Neural progenitor cell (in vitro differentiated cells): Measurements from ENCODE around the gene RAMP3. TPM values are rescaled to one million over a fixed set of nuclear protein-coding genes. Genes with fewer than 3 reads are reported as not detected.

Source experiments
- DNase-seq: peaks from one replicate; pipeline ENCODE4 v3.0.0-alpha.2; 2016; ENCODE audit warnings: low spot score
- H2AFZ ChIP-seq: fragments of 200-600 bp; sonication (generic); replicated peaks from 2 replicates; pipeline ENCODE4 v1.6.1; 2016; ENCODE audit warnings: antibody characterized with exemption
- H3F3A ChIP-seq: fragments of 200-600 bp; sonication (generic); 2 replicates; pipeline ENCODE4 v1.6.1; 2016; ENCODE audit warnings: antibody characterized with exemption, low read depth
- H3K27ac ChIP-seq: fragments of 200-600 bp; sonication (generic); 2 replicates; pipeline ENCODE4 v1.5.1; 2016; ENCODE audit warnings: mild to moderate bottlenecking
- H3K27me3 ChIP-seq: fragments of 200-600 bp; sonication (generic); 2 replicates; pipeline ENCODE4 v1.6.1; 2016; ENCODE audit warnings: mild to moderate bottlenecking, moderate library complexity
- H3K36me3 ChIP-seq: fragments of 200-600 bp; sonication (generic); 2 replicates; pipeline ENCODE4 v1.5.1; 2016
- H3K4me1 ChIP-seq: fragments of 200-600 bp; sonication (generic); 2 replicates; pipeline ENCODE4 v1.6.1; 2016; ENCODE audit warnings: mixed run types
- H3K4me2 ChIP-seq: fragments of 200-600 bp; sonication (generic); 2 replicates; pipeline ENCODE4 v1.6.1; 2016
- H3K4me3 ChIP-seq: fragments of 200-600 bp; sonication (generic); 2 replicates; pipeline ENCODE4 v1.5.1; 2016
- H3K79me2 ChIP-seq: fragments of 200-600 bp; sonication (generic); 2 replicates; pipeline ENCODE4 v1.6.1; 2016; ENCODE audit warnings: low read depth
- H3K9ac ChIP-seq: fragments of 200-600 bp; sonication (generic); 2 replicates; pipeline ENCODE4 v1.6.1; 2016
- H3K9me3 ChIP-seq: fragments of 200-600 bp; sonication (generic); 2 replicates; pipeline ENCODE4 v1.5.1; 2016; ENCODE audit warnings: low read depth
- H4K20me1 ChIP-seq: fragments of 200-600 bp; sonication (generic); 2 replicates; pipeline ENCODE4 v1.6.1; 2016; ENCODE audit warnings: low read depth
- H3K27ac Mint-ChIP-seq: 3 replicates; pipeline ENCODE4 v1.8.0; 2021; ENCODE audit warnings: mixed read lengths
- H3K27me3 Mint-ChIP-seq: 2 replicates; pipeline ENCODE4 v1.8.0; 2022; ENCODE audit warnings: low read depth, mild to moderate bottlenecking, inconsistent platforms, moderate library complexity, mixed read lengths; ENCODE audit not compliant: insufficient read depth
- H3K36me3 Mint-ChIP-seq: 3 replicates; pipeline ENCODE4 v1.8.0; 2021; ENCODE audit warnings: mixed read lengths
- H3K4me1 Mint-ChIP-seq: 3 replicates; pipeline ENCODE4 v1.8.0; 2021; ENCODE audit warnings: mixed read lengths
- H3K4me3 Mint-ChIP-seq: 3 replicates; pipeline ENCODE4 v1.8.0; 2021; ENCODE audit warnings: mild to moderate bottlenecking, moderate library complexity, mixed read lengths
- H3K9me3 Mint-ChIP-seq: 3 replicates; pipeline ENCODE4 v1.8.0; 2020; ENCODE audit warnings: mixed read lengths
- CTCF ChIP-seq: fragments of 200-600 bp; sonication (generic); IDR thresholded peaks from 2 replicates; pipeline ENCODE4 v1.5.1; 2017; ENCODE audit warnings: antibody characterized with exemption, mild to moderate bottlenecking
- EZH2 ChIP-seq: fragments of 200-600 bp; sonication (generic); IDR thresholded peaks from 2 replicates; pipeline ENCODE4 v1.6.1; 2017; ENCODE audit warnings: antibody characterized with exemption, mild to moderate bottlenecking, moderate library complexity
- EZH2phosphoT487 ChIP-seq: fragments of 200-600 bp; sonication (generic); IDR thresholded peaks from 2 replicates; pipeline ENCODE4 v1.6.1; 2017; ENCODE audit warnings: antibody characterized with exemption
- total RNA-seq: library from RNA; depleted of rRNA; stranded (reverse); fragments of >200 nt; gene quantifications from 2 replicates; pipeline ENCODE4 v1.2.3, GENCODE V29; 2015; ENCODE audit warnings: low replicate concordance

RAMP3 gene
- total RNA-seq, 1 donor from 2014 or later: not detected

- no peak overlapping the region for H3K4me3 Mint-ChIP-seq
- Histone ChIP-seq H3F3A (no peaks in the 10 kb centered on the region), H4K20me1 (no peaks in the 10 kb centered on the region), H3K4me1 (peaks cover under 1% of the 10 kb centered on the region), H3K4me3 (no peak overlapping the region), H3K27me3 (no peaks in the 10 kb centered on the region), H2AFZ (no peak overlapping the region), H3K9me3 (no peaks in the 10 kb centered on the region), H3K27ac (no peak overlapping the region), H3K79me2 (no peaks in the 10 kb centered on the region), H3K36me3 (no peaks in the 10 kb centered on the region), H3K9ac (no peak overlapping the region), H3K4me2 (no peak overlapping the region)
- peak overlapping the region; percentile 59 for H3K27ac Mint-ChIP-seq
- TF ChIP-seq EZH2phosphoT487 (no peak), CTCF (no peak), EZH2 (no peak)
- H3K36me3 Mint-ChIP-seq: no peaks in the 10 kb centered on the region
- H3K4me1 Mint-ChIP-seq: peaks cover 6% of the 10 kb centered on the region
- peaks cover 6% of the 10 kb centered on the region for H3K27me3 Mint-ChIP-seq
- DNase-seq: no peak
- H3K9me3 Mint-ChIP-seq: no peaks in the 10 kb centered on the region
Measured at GRCh38 chr7:45129181-45129800, 28.3 kb upstream of the RAMP3 start.

- no peaks in the 10 kb centered on the region for H3K36me3 Mint-ChIP-seq
- Histone ChIP-seq H3K9ac (no peak overlapping the region), H3K4me1 (no peaks in the 10 kb centered on the region), H2AFZ (no peak overlapping the region), H3K4me2 (no peak overlapping the region), H4K20me1 (no peaks in the 10 kb centered on the region), H3K4me3 (no peak overlapping the region), H3K9me3 (no peaks in the 10 kb centered on the region), H3K27ac (no peak overlapping the region), H3K36me3 (no peaks in the 10 kb centered on the region), H3F3A (no peaks in the 10 kb centered on the region), H3K79me2 (no peaks in the 10 kb centered on the region), H3K27me3 (no peaks in the 10 kb centered on the region)
- no peaks in the 10 kb centered on the region for H3K9me3 Mint-ChIP-seq
- TF ChIP-seq EZH2phosphoT487: no peak
- no peak for TF ChIP-seq CTCF
- TF ChIP-seq EZH2: no peak
- H3K27me3 Mint-ChIP-seq: peaks cover 6% of the 10 kb centered on the region
- H3K4me1 Mint-ChIP-seq: peaks cover 6% of the 10 kb centered on the region
- peak overlapping the region; percentile 65 for H3K4me3 Mint-ChIP-seq
- DNase-seq: no peak
- H3K27ac Mint-ChIP-seq: peak overlapping the region; percentile 95
Measured at GRCh38 chr7:45129906-45130305, 27.7 kb upstream of the RAMP3 start.

- Histone ChIP-seq H3K79me2 (no peaks in the 10 kb centered on the region), H3K27me3 (no peaks in the 10 kb centered on the region), H3K4me2 (no peak overlapping the region), H3K4me3 (no peak overlapping the region), H3K27ac (no peak overlapping the region), H3K4me1 (no peaks in the 10 kb centered on the region), H4K20me1 (no peaks in the 10 kb centered on the region), H3K9ac (no peak overlapping the region), H3K9me3 (no peaks in the 10 kb centered on the region), H2AFZ (no peak overlapping the region), H3K36me3 (no peaks in the 10 kb centered on the region), H3F3A (no peaks in the 10 kb centered on the region)
- TF ChIP-seq EZH2: no peak
- no peak for TF ChIP-seq EZH2phosphoT487
- TF ChIP-seq CTCF: no peak
- no peaks in the 10 kb centered on the region for H3K36me3 Mint-ChIP-seq
- no peak overlapping the region for H3K4me3 Mint-ChIP-seq
- H3K27ac Mint-ChIP-seq: no peak overlapping the region
- DNase-seq: no peak
- H3K27me3 Mint-ChIP-seq: peaks cover 5% of the 10 kb centered on the region
- H3K9me3 Mint-ChIP-seq: no peaks in the 10 kb centered on the region
- peaks cover 10% of the 10 kb centered on the region for H3K4me1 Mint-ChIP-seq
Measured at GRCh38 chr7:45130910-45131309, 26.7 kb upstream of the RAMP3 start.
